Measurements from ENCODE around the gene KERA. TPM values are rescaled to one million over a fixed set of nuclear protein-coding genes. Genes with fewer than 3 reads are reported as not detected.
"Not testable (repeated sequence)": the region's sequence is repeated elsewhere in the genome, so short reads cannot be mapped to it uniquely, and the experiment has no call there.

Gene KERA, protein sequence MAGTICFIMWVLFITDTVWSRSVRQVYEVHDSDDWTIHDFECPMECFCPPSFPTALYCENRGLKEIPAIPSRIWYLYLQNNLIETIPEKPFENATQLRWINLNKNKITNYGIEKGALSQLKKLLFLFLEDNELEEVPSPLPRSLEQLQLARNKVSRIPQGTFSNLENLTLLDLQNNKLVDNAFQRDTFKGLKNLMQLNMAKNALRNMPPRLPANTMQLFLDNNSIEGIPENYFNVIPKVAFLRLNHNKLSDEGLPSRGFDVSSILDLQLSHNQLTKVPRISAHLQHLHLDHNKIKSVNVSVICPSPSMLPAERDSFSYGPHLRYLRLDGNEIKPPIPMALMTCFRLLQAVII
- not detected in 2 replicates for total RNA-seq (2014; rRNA removed; shearing (Covaris generic))

DNA sequence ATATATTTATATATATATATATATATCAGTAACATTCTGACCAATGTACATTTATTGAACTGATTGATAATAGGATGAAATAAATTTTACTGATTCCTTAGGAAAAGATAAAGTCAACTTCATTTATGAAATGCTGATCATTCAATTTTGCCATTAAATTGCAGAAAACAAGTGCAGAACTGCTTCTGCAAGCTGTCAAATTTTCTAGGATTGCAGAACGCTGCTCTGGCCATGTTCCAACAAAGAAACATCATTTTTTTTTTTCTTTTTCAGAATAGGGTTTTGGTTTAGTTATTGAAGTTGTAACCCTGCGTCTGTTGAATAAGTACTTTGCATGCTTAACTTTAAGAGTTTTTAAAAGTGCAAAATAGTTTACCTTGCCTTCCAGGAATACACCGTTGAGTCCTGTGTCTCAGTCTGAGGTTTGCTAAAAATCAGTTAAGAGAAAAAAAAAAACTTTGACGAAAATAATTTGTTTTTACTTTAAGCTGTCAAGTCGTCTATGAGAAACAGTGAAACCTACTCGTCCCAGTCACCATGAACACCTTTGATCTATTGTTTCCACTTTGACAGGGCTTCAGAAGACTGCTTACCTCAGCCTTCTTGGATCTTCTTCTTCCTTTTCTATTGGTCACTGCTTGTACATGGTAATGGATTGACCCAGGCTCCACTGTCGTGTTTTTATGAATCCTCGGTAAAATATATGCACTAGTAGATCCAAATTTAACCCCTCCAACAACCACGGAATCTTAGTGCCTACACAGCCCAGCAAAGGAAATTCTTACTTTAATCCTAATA, at the start of gene KERA:
TSS of gene KERA (minus strand) at position 657 of the 798 bp plus-strand sequence. CDS start 1,743 bp downstream, outside the sequence.
- DNase-seq (ENCODE audit: low read depth) = no peak

DNA sequence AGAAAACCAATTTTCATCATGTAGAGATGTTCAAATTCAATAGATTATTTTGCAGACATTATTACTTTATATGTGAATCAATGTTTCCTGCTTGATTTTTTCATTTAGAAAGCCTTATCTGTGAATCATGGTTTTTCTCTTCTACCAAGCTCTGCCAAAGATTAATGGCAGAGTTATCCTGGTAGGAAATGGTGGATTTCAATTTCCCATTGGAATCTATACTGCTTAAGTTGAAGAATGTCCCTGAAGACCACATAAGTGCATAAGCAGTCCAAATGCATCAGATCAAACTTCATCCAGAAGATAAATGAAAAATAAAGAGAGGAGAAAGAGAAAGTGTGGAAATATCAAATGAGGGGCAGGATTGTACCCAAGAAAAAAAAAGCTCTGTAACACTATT, 48.5 kb upstream of the KERA start:
- DNase-seq (ENCODE audit: low read depth) = no peak

DNA sequence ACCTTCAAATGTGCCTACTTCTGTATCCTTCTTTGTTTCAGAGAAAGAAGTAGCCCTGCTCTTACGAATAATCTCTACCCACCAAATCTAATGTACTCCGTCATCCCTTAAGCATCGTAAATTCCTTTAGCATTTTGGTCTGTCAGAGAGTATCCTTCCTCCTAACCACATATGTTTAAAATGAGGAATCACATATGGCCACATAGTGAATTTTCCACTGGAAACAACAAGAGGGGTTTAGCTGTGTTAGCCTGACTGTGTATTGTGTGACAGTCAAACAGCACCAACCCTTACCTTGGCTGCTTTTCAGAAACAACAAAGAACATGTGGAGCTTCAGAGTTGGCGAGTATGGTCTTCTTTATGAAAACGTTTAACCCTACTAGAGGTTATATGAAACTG, 48.0 kb upstream of the KERA start:
- DNase-seq (ENCODE audit: low read depth) = no peak

DNA sequence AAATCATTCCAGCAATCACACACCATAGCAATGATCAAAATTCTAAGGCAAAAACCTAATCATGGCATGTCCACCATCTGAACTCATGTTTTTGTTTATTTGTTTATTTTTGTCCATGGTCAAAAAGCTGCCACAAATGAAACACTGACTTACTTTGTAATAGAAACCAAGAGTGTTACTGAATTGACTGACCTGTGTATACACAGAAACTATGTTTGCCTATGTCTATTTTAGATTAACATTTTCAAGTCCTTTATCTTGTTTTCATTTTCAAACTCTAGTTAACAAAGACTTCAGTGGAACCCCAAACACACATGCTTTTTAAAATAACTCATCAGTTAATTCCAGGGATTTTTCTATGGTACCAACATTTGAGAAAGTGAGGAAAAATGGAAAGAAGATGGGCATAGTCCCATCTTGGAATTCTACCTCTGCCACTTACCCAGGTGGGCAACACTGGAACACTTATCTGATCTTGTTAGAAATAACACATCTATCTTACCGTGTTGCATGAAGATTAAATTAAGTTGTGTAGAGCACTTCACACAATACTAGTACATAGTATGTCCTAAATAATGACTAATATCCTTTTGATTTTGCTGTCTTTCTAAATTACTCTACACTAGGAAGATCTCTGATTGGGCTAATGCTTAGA, 47.1 kb upstream of the KERA start:
- DNase-seq (ENCODE audit: low read depth) = no peak

DNA sequence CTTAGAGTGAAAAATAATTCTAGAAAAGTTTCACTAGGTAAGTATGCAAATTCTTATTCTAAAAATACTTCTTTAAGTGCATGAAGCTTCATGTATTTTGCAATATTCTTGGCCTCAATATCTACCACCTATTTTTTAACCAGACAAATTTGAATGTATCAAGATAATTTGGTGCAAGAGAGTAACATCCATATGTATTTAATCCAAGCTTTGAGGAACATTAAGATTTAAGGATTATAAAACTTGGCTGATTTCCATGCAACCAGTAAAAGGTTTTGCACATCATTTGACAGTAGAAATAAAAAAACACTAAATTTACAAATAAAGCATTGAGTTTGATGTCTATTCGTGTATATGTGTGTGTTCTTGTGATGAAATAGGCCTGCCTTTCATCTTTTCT, 45.8 kb upstream of the KERA start:
- DNase-seq (ENCODE audit: low read depth) = no peak

DNA sequence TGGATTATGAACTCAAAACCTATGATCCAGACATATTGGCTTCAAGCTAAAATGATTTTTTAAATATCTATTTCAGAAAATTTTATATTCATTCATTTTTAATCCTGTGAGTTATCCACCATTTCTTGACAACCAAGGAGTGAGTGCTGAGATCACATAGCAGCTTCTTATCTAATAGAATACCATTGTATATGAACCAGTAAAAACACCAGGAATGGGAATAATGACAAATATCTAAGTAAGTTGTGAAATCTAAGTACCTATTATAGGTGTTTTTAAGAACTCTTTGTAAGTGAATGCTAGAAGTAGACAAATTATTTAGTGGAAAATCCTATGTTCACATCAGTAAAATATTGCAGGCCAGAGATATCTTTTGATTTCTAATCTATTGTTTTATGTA, 45.3 kb upstream of the KERA start:
- no peak for DNase-seq (ENCODE audit: low read depth)

DNA sequence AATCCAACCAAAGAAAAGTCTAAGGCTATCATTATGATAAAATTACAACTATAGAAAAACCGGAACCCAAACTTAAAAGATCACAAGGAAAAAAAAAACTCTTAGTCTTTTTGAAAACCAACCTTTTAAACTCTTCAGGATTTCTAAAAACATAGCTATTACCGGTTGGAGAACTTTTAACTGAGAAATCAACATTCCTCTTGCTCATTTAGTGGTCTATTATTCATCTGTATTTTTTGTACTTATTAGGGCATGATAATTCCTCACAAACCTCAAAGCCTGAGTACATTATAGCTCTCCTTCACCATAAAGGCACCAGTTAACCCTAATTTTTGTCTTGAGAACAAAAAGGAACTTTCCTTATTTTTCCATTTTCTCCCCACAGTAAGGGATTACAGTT, 43.1 kb upstream of the KERA start:
- peak; percentile 31 for DNase-seq (ENCODE audit: low read depth)

DNA sequence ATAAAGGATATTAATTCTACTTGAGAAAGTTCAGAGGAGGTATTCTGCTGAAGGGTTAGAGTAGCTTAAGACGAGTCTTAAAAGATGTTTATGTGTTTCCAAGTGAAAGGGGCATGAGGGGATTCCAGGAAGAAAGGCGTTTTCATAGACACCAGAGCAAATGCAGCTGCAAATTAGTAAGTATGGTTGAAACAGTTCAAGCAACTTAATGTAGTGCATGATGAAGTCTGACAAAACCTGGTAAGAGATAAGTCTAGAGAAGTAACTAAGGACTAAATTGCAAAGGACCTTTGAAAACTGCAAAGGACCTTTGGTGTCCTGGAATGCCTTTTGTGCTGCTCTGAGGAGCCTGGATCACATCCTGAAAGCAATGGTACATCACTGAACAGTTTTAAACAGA, 42.0 kb upstream of the KERA start:
- DNase-seq (ENCODE audit: low read depth) = no peak

DNA sequence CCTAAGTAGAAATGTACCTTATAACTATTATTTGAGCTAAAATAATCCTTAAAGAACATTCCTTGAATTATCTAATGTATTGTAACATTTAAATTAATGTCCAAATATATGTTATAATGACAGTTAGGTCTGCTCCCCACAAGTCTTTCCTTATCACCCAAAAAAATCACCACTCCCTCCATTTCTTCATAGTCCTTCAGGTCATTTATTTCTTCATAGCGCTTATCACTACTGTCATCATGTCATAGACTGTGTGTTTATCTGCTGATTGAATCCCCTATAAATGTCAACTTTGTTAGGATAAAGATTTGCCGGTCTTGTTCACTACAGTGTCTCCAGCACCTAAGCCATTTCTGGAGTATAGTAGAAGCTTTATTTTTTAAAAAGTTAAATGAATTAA, 41.5 kb upstream of the KERA start:
- no peak for DNase-seq (ENCODE audit: low read depth)

DNA sequence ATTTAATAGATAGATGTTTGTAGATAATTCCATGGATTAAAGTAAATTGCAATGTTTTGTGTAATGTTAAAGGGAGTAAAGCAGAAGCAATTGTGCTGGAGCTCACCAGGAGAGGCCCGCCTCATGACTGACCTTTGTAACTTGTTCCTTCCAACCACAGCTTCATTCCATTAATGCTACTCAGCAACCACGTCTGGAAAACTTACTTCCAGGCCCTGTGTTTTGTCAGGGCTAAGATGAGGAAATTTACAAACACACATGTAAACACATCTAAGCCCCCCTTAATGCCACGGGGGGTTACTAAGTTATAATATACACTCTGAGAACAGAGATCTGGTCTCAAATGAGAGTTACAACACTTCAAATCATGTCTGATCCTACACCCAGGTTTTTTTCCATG, 41.1 kb upstream of the KERA start:
- DNase-seq (ENCODE audit: low read depth) = peak; percentile 85

DNA sequence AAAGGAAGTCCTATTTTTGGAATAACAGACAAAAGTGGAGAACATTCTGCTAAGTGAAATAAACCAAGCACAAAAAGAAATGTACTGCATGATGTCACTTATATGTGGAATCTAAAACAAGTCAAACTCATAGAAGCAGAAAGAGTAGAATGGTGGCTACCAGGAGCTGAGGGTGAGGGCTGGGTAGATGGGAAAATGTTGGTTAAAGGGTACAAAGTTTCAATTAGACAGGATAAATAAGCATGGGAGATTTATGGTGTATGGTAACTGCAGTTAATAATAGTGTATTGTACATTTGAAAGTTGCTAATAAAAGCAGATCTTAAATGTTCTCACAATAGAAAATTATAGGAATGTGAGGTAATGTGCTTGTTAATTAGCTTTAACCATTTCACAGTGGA, 40.6 kb upstream of the KERA start:
- DNase-seq (ENCODE audit: low read depth) = no peak

DNA sequence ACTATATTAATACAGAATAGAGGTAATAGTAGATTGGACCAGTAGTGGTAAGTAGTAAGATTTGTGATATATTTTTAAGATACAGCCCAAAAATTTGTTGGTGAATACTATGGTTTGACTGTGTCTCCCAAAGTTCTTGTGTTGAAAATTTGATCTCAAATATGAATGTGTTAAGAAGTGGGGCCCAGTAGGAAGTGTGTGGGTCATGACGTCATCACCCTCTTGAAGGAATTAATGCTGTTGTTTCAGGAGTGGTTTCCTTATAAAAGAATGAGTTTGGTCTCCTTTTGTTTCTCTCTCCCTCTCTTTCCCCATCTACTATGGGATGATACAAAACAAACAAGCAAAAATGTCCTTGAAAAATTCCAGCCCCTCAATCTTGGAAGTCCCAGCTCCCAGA, 37.1 kb upstream of the KERA start:
- no peak for DNase-seq (ENCODE audit: low read depth)

DNA sequence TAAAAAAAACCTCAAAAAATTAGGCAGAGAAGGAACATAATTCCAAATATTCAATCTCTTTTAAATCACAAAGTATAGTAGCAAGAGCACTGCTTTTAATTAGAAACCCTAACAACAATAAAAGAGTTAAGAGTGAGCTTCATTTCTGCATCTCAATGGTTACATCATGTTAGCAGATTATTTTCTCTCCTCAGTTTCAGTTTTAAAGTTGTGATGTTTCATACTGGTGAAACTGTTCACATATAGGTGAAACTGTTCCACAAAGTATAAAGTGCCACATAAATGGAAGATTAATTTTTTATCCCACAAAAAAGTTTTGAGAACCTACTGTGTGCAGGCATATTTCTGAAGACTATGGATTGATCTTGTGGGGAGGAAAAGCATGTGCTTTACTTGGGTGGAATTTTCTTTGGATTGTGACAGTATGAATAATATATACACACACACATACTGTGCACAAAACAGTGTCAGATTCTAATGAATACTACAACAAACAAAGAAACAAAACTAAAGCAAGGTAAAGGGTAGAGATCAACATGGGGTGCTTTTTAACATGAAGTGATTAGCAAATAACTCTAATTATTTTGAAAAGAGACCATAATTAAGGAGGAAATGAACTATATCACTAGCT, 36.3 kb upstream of the KERA start:
- DNase-seq (ENCODE audit: low read depth) = no peak

DNA sequence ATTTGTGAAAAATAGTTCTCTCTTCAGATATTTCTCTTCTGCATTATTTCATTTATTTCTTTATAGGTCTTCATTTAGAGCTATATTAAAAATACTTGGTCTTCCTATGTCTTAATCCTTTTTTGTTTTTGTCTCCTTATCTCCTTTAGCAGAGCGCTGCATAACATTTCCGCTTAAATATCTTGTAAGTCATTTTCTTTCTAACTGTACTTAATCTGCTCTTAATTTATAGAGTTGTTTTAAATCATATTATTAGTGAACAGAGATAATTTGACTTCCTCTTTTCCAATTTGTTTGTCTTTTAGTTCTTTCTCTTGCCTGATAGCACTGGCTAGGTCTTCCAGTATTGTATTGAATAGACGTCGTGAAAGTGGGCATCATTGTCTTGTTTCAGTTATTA, 35.5 kb upstream of the KERA start:
- no peak for DNase-seq (ENCODE audit: low read depth)

DNA sequence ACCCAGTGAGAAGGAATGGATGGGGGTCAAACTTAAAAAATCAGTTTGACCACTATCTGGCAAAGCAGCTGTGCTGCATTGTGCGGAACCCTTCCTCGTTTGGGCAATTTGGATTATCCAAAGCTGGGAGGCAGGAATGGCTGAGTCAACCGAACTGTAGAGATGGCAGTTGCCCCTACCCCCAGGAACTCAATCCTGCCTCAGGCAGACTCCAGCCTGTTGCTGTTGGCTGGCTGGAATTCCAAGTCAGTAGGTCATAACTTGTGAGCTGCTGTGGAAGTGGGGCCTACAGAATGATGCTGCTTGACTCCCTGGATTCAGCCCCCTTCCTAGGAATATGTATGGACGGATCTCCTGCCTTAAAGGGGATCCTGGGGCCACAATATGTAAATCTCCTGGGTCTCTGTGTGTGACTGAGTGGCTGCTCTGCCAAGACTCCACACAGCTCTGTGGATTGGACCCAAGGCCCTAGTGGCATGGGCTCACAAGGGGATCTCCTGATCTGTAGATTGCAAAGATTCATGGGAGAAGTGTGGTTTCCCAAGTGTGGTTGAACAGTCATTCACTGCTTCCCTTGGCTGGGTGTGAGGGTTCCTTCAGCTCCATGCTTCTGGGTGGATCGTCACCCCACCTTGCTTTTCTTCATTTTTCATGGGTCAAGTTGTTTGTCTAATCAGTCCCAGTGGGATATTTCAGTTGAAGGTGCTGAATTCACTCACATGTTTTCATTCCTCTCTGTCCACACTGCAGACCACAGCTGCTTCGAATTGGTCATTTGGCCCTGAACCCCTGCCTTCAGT, 34.3 kb upstream of the KERA start:
- peak; percentile 26 for DNase-seq (ENCODE audit: low read depth)

DNA sequence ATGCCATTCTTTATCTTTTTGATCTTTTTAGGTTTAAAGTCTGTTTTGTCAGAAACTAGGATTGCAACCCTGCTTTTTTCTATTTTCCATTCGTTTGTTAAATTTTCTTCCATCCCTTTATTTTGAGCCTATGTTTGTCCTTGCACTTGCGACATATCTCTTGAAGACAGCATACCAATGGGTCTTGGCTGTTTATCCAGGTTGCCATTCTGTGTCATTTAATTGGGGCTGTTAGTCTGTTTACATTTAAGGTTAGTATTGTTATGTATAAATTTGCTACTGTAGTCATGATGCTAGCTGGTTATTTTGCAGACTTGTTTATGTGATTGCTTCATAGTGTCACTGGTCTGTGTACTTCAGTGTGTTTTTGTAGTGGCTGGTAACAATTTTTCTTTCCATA, 32.1 kb upstream of the KERA start:
- not testable (repeated sequence) for DNase-seq (ENCODE audit: low read depth)

DNA sequence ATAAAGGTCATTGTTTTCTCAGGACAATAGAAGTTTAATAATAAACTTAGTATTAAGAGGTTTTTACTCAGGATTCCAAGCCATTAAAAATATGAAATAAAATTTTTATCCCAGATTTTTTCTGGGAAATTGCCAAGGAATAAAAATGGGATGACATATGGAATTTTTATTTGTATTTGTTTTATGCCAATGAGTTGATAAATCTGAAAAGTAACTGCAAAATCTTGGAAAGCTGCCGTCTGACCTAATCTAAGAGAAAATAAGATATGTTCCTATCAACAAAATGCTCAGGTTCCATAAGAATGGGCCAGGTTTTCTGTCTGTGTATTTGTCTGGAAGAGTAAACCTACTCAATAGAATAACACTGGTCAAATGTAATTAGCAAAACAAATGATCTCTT, 22.2 kb upstream of the KERA start:
- DNase-seq (ENCODE audit: low read depth) = no peak

DNA sequence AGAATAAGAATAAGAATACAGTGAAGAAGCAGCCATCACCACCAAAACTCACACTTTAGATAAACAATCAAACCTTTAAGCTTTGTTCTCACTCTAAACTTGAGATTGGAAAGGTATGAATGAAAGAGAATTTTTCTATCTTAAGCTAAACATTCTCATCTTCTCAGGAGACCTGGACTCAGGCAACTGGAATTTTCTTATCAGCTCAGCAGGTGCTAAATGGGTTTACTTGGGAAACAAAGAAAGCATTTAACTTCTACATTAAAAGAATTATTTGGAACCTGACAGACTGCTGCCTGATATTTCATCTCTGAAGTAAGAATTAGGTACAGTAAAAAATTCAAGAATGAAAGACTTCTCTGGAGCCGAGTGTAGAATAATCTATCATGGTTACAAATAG, 20.7 kb upstream of the KERA start:
- no peak for DNase-seq (ENCODE audit: low read depth)

DNA sequence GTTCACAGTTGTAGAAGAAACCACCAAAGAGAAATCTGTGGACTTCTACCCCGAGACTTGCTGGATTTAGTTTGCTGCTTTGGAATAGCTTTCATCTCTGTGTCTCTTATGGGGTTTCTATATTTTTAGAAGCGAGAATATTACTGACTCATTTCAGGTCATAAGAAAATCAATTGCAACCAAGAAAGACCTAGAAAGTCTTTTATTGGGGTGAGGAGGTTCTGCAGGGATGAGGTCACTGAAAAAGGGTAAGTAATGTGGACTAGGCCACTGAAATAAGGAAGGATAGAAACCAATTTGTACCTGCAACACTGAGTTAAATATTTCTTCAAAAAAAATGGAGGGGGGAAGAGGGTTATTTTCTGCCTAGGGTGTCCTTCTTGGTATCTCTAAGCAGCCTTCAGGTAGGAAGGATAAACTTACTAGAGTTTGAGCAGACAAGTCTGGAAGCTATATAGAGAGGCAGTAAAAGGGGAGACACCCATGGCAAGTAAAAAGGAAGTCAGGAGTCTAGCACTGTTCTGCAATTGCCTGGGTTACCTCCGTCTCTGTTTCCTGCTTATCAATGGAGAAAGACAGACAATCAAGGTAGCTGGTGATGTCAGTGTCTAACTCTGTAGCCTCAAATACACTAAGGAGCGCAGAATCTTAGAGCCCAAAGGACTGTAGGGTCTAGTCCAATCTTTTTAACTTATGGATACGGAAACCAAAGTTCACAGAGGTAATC, 19.6 kb upstream of the KERA start:
- DNase-seq (ENCODE audit: low read depth) = no peak

DNA sequence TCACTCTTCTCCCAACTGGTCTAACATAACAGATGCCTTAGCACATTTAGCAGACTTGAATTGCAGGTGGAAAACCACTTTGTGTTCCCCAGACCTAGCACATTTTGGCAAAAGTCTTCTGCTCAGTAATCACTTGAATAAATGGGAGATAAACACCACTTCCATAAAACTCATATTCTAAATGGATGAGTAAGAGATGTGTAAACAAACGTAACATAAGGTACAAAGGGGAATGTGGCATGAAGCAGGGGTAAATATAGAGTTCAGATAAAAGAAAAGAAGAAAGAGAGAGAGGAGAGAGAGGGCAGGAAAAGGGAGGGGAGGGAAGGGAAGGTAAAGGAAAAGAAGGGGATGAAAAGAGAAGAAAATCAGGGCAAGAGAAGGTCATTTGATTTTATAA, 17.0 kb upstream of the KERA start:
- no peak for DNase-seq (ENCODE audit: low read depth)
